Lower leg skin (tissue), 4 donors: ENCODE results near the gene CYP26C1. TPM values are rescaled to one million over a fixed set of nuclear protein-coding genes. Genes with fewer than 3 reads are reported as not detected.
A peak's percentile ranks its signal among the peaks of the same experiment; 100 is the strongest.

Experiments
- DNase-seq, 2 donors: peaks; one replicate each; pipeline ENCODE4 v3.0.0-alpha.2; 2019; ENCODE audit warnings: low spot score in 2 of 2
- H3K4me3 ChIP-seq: fragments of 200-600 bp; sonication (generic); 2 replicates; pipeline ENCODE4 v1.5.1; 2017; ENCODE audit warnings: mild to moderate bottlenecking, low read depth; ENCODE audit not compliant: poor library complexity, severe bottlenecking
- CTCF ChIP-seq, 3 donors: fragments of 450-650 bp; IDR thresholded peaks; one replicate each; pipeline ENCODE4 v1.5.1; 2016; ENCODE audit warnings: antibody characterized with exemption in 3 of 3, mild to moderate bottlenecking in 3 of 3, moderate library complexity in 2 of 3
- POLR2A ChIP-seq, 2 donors: fragments of 450-650 bp; IDR thresholded peaks; one replicate each; pipeline ENCODE4 v1.6.1; 2016 to 2017; ENCODE audit warnings: antibody characterized with exemption in 2 of 2, mild to moderate bottlenecking in 1 of 2, moderate library complexity in 1 of 2
- WGBS, 2 donors: methylation state at CpG; one replicate each; pipeline ENCODE4 v1.1.5; 2018; 5-methylcytosine and 5-hydroxymethylcytosine counted together
- intact Hi-C: fragments of 100-400 bp; cut with DNase I; formaldehyde crosslinking; loops from one replicate; pipeline ENCODE4 v1.15.0; 2023; ENCODE audit warnings: low total_unique reads
- total RNA-seq, 4 donors: library from RNA; depleted of rRNA; stranded (reverse); fragments of >200 nt; gene quantifications; one replicate each; pipeline ENCODE4 v1.1.0, GENCODE V29; 2016

CYP26C1 gene
- total RNA-seq, 4 donors from 2014 or later: not detected

GRCh38 chr10:93066544-93066913 lies 5.9 kb downstream of the CYP26C1 start:
- TF ChIP-seq POLR2A (IDR thresholded peaks at IDR 0.05): no peak
- 17 to 23% methylated on average over 11 of the region's 11 CpGs for WGBS, 2 donors
- DNase-seq: no peak
- no peak overlapping the region for H3K4me3 ChIP-seq
- intact Hi-C loops: no loop called here

- no peak for DNase-seq
- intact Hi-C loops: no loop called here
- TF ChIP-seq CTCF (IDR thresholded peaks at IDR 0.05) (no peak), POLR2A (IDR thresholded peaks at IDR 0.05) (no peak)
- WGBS, 2 donors: 12 to 16% methylated on average over 15 of the region's 17 CpGs
- no peak overlapping the region for H3K4me3 ChIP-seq
Observed at GRCh38 chr10:93067443-93068365, 7.1 kb downstream of the CYP26C1 start.

- intact Hi-C loops: no loop called here
- no peak for DNase-seq
- H3K4me3 ChIP-seq: no peak overlapping the region
- no peak for TF ChIP-seq POLR2A (IDR thresholded peaks at IDR 0.05)
- 2 to 4% methylated on average over 48 to 63 of the region's 73 CpGs for WGBS, 2 donors
Observed at GRCh38 chr10:93068411-93069244, 8.0 kb downstream of the CYP26C1 start.

GRCh38 chr10:93069245-93069561 lies 8.6 kb downstream of the CYP26C1 start:
- no peak overlapping the region for H3K4me3 ChIP-seq
- intact Hi-C loops: no loop called here
- WGBS, 2 donors: 25 to 27% methylated on average over 10 of the region's 10 CpGs
- DNase-seq: no peak
- no peak for TF ChIP-seq CTCF (IDR thresholded peaks at IDR 0.05)
- TF ChIP-seq POLR2A (IDR thresholded peaks at IDR 0.05): no peak

GRCh38 chr10:93070378-93071176 lies 10.0 kb downstream of the CYP26C1 start:
- 70 to 76% methylated on average over 5 of the region's 5 CpGs for WGBS, 2 donors
- no peak overlapping the region for H3K4me3 ChIP-seq
- TF ChIP-seq POLR2A (IDR thresholded peaks at IDR 0.05): no peak
- no peak for TF ChIP-seq CTCF (IDR thresholded peaks at IDR 0.05)
- DNase-seq: peak in 1 of 2 donors; percentile 54
- intact Hi-C loops: no loop called here

- intact Hi-C loops: no loop called here
- no peak for TF ChIP-seq CTCF (IDR thresholded peaks at IDR 0.05)
- no peak for TF ChIP-seq POLR2A (IDR thresholded peaks at IDR 0.05)
- 57 to 60% methylated on average over 7 of the region's 7 CpGs for WGBS, 2 donors
- no peak overlapping the region for H3K4me3 ChIP-seq
- no peak for DNase-seq
Observed at GRCh38 chr10:93071177-93071472, 10.5 kb downstream of the CYP26C1 start.
